PC-9 (cell line): ENCODE data around the gene LYRM7. TPM values are rescaled to one million over a fixed set of nuclear protein-coding genes. Genes with fewer than 3 reads are reported as not detected.

ENCODE experiments used
- BruUV-seq: library from RNA; stranded (reverse); fragments of 400-500 nt; replicated peaks from 2 replicates; lab custom pipeline; 2021; lab: Mats Ljungman, UMichigan
- CTCF ChIA-PET: fragments of 300-600 bp; sonication (Branson Sonifier 250); formaldehyde crosslinking; loops from one replicate; lab custom pipeline; 2022; ENCODE audit warnings: antibody characterized with exemption; lab: Charles Lee
- POLR2A ChIA-PET: fragments of 300-600 bp; sonication (Branson Sonifier 250); formaldehyde crosslinking; loops from one replicate; lab custom pipeline; 2022; ENCODE audit warnings: antibody characterized with exemption; ENCODE audit not compliant: unreplicated experiment; lab: Charles Lee
- DNase-seq, 2 experiments: peaks; one replicate each; pipeline versions ENCODE4 v3.0.0 to v3.0.0-alpha.2; 2015 to 2022; ENCODE audit warnings: mixed read lengths in 1 of 2
- H2AFZ ChIP-seq: fragments of 200-600 bp; sonication (generic); 2 replicates; pipeline ENCODE4 v1.8.1; 2017; ENCODE audit warnings: antibody characterized with exemption
- H3F3A ChIP-seq: fragments of 200-600 bp; sonication (generic); 2 replicates; pipeline ENCODE4 v1.8.1; 2017; ENCODE audit warnings: antibody characterized with exemption, mild to moderate bottlenecking, low read depth; ENCODE audit not compliant: insufficient read depth
- H3K27ac ChIP-seq: fragments of 200-600 bp; sonication (generic); 2 replicates; pipeline ENCODE4 v1.6.1; 2016; ENCODE audit warnings: mixed run types
- H3K27me3 ChIP-seq: fragments of 200-600 bp; sonication (generic); 2 replicates; pipeline ENCODE4 v1.6.1; 2016; ENCODE audit warnings: low read depth, mixed run types; ENCODE audit not compliant: insufficient read depth
- H3K36me3 ChIP-seq: fragments of 200-600 bp; sonication (generic); 2 replicates; pipeline ENCODE4 v1.6.1; 2016; ENCODE audit warnings: low read depth, mixed run types
- H3K4me1 ChIP-seq: fragments of 200-600 bp; sonication (generic); replicated peaks from 2 replicates; pipeline ENCODE4 v1.6.1; 2016; ENCODE audit warnings: mixed run types; ENCODE audit not compliant: insufficient read depth
- H3K4me2 ChIP-seq: fragments of 200-600 bp; sonication (generic); 2 replicates; pipeline ENCODE4 v1.6.1; 2017; ENCODE audit warnings: mixed run types
- H3K4me3 ChIP-seq: fragments of 200-600 bp; sonication (generic); 2 replicates; pipeline ENCODE4 v1.6.1; 2016; ENCODE audit warnings: mixed run types
- H3K79me2 ChIP-seq: fragments of 200-600 bp; sonication (generic); 2 replicates; pipeline ENCODE4 v1.6.1; 2017; ENCODE audit warnings: low read depth, mixed run types
- H3K9me2 ChIP-seq: fragments of 200-600 bp; sonication (generic); 2 replicates; pipeline ENCODE4 v1.8.1; 2017; ENCODE audit warnings: mild to moderate bottlenecking; ENCODE audit not compliant: insufficient read depth
- H3K9me3 ChIP-seq: fragments of 200-600 bp; sonication (generic); 2 replicates; pipeline ENCODE4 v1.8.1; 2016; ENCODE audit warnings: low read depth; ENCODE audit not compliant: insufficient read depth
- H4K20me1 ChIP-seq: fragments of 200-600 bp; sonication (generic); 2 replicates; pipeline ENCODE4 v1.8.1; 2017; ENCODE audit not compliant: insufficient read depth
- EZH2 ChIP-seq: fragments of 200-600 bp; sonication (generic); IDR thresholded peaks from 2 replicates; pipeline ENCODE4 v1.8.0; 2017; ENCODE audit warnings: antibody characterized with exemption, low read depth
- intact Hi-C: fragments of 100-400 bp; cut with micrococcal nuclease; formaldehyde crosslinking; loops from one replicate; pipeline ENCODE4 v1.10.0; 2022; ENCODE audit not compliant: unreplicated experiment
- total RNA-seq: library from RNA; stranded (reverse); gene quantifications from 2 replicates; pipeline ENCODE4 v1.2.3, GENCODE V29; 2021
- TF ChIP-seq, protein P1 (sequence below): fragments of 200-600 bp; sonication (generic); conservative IDR thresholded peaks from 2 replicates; pipeline ENCODE4 v1.6.1; 2017; ENCODE audit warnings: mixed run types, antibody characterized with exemption, mild to moderate bottlenecking, moderate library complexity

Gene LYRM7
- total RNA-seq, 1 experiment from 2014 or later: 9.5 TPM

DNA sequence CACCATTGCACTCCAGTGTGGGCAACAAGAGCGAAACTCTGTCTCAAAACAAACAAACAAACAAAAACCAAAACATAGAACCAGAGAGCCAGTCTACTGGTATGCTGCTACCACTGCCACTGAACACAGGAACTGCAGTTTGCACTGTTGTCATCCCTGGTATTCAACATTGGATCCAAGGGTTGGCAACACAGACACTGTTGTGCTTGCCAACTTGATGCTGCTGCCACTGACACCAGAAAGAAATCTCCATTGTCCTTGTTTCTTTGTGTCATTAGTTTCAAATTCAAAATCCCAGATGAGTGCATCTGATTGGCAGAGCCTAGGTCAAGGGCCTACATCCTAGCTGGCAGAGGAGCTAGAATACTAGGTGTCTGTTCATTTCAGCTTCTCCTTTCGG lies 21.9 kb upstream of the LYRM7 start:
- Histone ChIP-seq H3K36me3 (no peaks in the 10 kb centered on the region), H3K27ac (no peak overlapping the region), H4K20me1 (no peaks in the 10 kb centered on the region), H2AFZ (no peak overlapping the region), H3K4me1 (no peaks in the 10 kb centered on the region), H3K4me3 (no peak overlapping the region), H3K9me3 (no peaks in the 10 kb centered on the region), H3K4me2 (no peak overlapping the region), H3K27me3 (no peaks in the 10 kb centered on the region), H3K9me2 (no peaks in the 10 kb centered on the region), H3K79me2 (no peaks in the 10 kb centered on the region), H3F3A (no peaks in the 10 kb centered on the region)
- no peak for DNase-seq
- CTCF ChIA-PET: no interaction called here
- TF ChIP-seq, protein P1, sequence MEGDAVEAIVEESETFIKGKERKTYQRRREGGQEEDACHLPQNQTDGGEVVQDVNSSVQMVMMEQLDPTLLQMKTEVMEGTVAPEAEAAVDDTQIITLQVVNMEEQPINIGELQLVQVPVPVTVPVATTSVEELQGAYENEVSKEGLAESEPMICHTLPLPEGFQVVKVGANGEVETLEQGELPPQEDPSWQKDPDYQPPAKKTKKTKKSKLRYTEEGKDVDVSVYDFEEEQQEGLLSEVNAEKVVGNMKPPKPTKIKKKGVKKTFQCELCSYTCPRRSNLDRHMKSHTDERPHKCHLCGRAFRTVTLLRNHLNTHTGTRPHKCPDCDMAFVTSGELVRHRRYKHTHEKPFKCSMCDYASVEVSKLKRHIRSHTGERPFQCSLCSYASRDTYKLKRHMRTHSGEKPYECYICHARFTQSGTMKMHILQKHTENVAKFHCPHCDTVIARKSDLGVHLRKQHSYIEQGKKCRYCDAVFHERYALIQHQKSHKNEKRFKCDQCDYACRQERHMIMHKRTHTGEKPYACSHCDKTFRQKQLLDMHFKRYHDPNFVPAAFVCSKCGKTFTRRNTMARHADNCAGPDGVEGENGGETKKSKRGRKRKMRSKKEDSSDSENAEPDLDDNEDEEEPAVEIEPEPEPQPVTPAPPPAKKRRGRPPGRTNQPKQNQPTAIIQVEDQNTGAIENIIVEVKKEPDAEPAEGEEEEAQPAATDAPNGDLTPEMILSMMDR: no peak
- no peak for TF ChIP-seq EZH2
- no TSS peak for BruUV-seq
- intact Hi-C loops: no loop called here
- POLR2A ChIA-PET: no interaction called here

DNA sequence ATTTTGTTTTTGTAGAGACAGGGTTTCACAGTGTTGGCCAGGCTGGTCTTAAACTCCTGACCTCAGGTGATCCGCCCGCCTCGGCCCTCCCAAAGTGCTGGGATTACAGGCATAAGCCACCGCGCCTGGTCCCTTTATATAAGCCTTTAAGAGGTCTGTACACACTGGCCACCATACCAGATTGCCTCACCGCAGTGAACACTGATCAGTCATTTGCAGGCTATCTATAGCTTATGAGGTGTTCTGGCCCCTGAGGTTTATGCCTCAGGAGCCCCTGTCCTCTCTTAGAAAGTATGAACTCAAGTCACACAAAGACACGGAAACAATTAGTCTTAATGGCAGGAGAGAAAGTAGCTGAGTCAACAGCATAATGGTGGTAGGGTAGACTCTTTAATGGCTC lies 20.3 kb upstream of the LYRM7 start:
- no peaks in the 10 kb centered on the region for H3K9me2 ChIP-seq
- H3K27me3 ChIP-seq: no peaks in the 10 kb centered on the region
- intact Hi-C loops: no loop called here
- ChIA-PET CTCF (no interaction called here), POLR2A (no interaction called here)
- TF ChIP-seq EZH2: no peak
- TF ChIP-seq, protein P1: no peak
- H3F3A ChIP-seq: peaks cover 3% of the 10 kb centered on the region; the same call in 1 of the 2 replicates
- no peak overlapping the region for H2AFZ ChIP-seq
- no peak overlapping the region for H3K4me3 ChIP-seq
- H3K4me1 ChIP-seq: no peaks in the 10 kb centered on the region
- no peaks in the 10 kb centered on the region for H3K79me2 ChIP-seq
- BruUV-seq: no TSS peak
- no peaks in the 10 kb centered on the region for H4K20me1 ChIP-seq
- H3K4me2 ChIP-seq: no peak overlapping the region
- H3K36me3 ChIP-seq: no peaks in the 10 kb centered on the region
- no peak for DNase-seq
- no peak overlapping the region for H3K27ac ChIP-seq
- no peaks in the 10 kb centered on the region for H3K9me3 ChIP-seq

DNA sequence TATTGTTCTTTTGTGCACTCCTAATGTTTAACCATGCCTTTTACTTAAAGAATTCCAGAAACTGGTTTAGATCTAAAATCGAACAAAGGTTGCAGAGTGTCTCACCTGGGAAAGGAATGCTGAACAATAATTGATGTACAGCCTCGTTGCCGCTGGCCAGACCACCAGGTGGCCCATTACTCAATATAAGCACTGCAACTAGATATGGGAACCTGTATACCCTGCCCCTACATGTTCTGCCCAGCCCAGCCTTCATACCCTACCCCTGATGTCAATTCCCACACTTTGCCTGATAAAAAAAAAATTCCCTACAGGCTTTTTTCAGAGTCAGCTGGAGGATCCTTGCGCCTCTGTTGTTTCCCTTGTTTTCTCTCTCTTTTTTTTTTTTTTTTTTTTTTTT lies 19.5 kb upstream of the LYRM7 start:
- H3K36me3 ChIP-seq: no peaks in the 10 kb centered on the region
- H2AFZ ChIP-seq: no peak overlapping the region
- H3K4me2 ChIP-seq: no peak overlapping the region
- H4K20me1 ChIP-seq: no peaks in the 10 kb centered on the region
- no peaks in the 10 kb centered on the region for H3K79me2 ChIP-seq
- ChIA-PET CTCF (no interaction called here), POLR2A (no interaction called here)
- TF ChIP-seq, protein P1: no peak
- no peak for TF ChIP-seq EZH2
- H3K9me2 ChIP-seq: no peaks in the 10 kb centered on the region
- no peak for DNase-seq
- H3K9me3 ChIP-seq: no peaks in the 10 kb centered on the region
- H3F3A ChIP-seq: peaks cover 3% of the 10 kb centered on the region; the same call in 1 of the 2 replicates
- H3K4me1 ChIP-seq: no peaks in the 10 kb centered on the region
- H3K27me3 ChIP-seq: no peaks in the 10 kb centered on the region
- intact Hi-C loops: no loop called here
- BruUV-seq: no TSS peak
- H3K27ac ChIP-seq: no peak overlapping the region
- no peak overlapping the region for H3K4me3 ChIP-seq
